Suprapubic skin (tissue), 3 donors: ENCODE data around the gene KDM6A.

ENCODE experiments used
- CTCF ChIP-seq, 2 donors: fragments of 200-600 bp in 1 of 2; fragments of 450-650 bp in 1 of 2; sonication (generic) in 1 of 2; IDR thresholded peaks; one replicate each; pipeline ENCODE4 v1.5.1; 2016 to 2019; ENCODE audit warnings: antibody characterized with exemption in 2 of 2, mild to moderate bottlenecking in 1 of 2, moderate library complexity in 1 of 2
- POLR2A ChIP-seq, 2 donors: fragments of 450-650 bp; IDR thresholded peaks; one replicate each; pipeline ENCODE4 v1.6.1; 2017; ENCODE audit warnings: antibody characterized with exemption in 2 of 2, mild to moderate bottlenecking in 2 of 2, moderate library complexity in 2 of 2

GRCh38 chrX:45154462-45154861, 281.5 kb downstream of the KDM6A start:
- no peak for TF ChIP-seq POLR2A (IDR thresholded peaks at IDR 0.05)
- TF ChIP-seq CTCF (IDR thresholded peaks at IDR 0.05) = no peak
